ENCODE data around the gene SLC9A7. TPM values are rescaled to one million over a fixed set of nuclear protein-coding genes. Genes with fewer than 3 reads are reported as not detected.

SLC9A7 gene
- total RNA-seq, 1 donor from 2014 or later: 8.2 TPM

GRCh38 chrX:46597771-46598170 lies 161.1 kb downstream of the SLC9A7 start:
- H3K4me3 ChIP-seq (ENCODE audit: low read depth, low read length): no peak overlapping the region
- no peaks in the 10 kb centered on the region for H3K36me3 ChIP-seq (ENCODE audit: control insufficient read depth, insufficient read depth, low read length)
- no peak for TF ChIP-seq CTCF (IDR thresholded peaks at IDR 0.05; ENCODE audit: insufficient read depth, low read length, severe bottlenecking)
- H3K27me3 ChIP-seq (ENCODE audit: control insufficient read depth, insufficient read depth, low read length): no peaks in the 10 kb centered on the region
- FAIRE-seq (no peak), DNase-seq (ENCODE audit: low read depth) (no peak)

- no peak for TF ChIP-seq CTCF (IDR thresholded peaks at IDR 0.05; ENCODE audit: insufficient read depth, low read length, severe bottlenecking)
- no peak for FAIRE-seq
- H3K27me3 ChIP-seq (ENCODE audit: control insufficient read depth, insufficient read depth, low read length): no peaks in the 10 kb centered on the region
- DNase-seq (ENCODE audit: low read depth): no peak
- no peak overlapping the region for H3K4me3 ChIP-seq (ENCODE audit: low read depth, low read length)
- H3K36me3 ChIP-seq (ENCODE audit: control insufficient read depth, insufficient read depth, low read length): no peaks in the 10 kb centered on the region
Measured at GRCh38 chrX:46597208-46597607, 161.7 kb downstream of the SLC9A7 start.

- Histone ChIP-seq H3K36me3 (ENCODE audit: control insufficient read depth, insufficient read depth, low read length) (no peaks in the 10 kb centered on the region), H3K27me3 (ENCODE audit: control insufficient read depth, insufficient read depth, low read length) (no peaks in the 10 kb centered on the region), H3K4me3 (ENCODE audit: low read depth, low read length) (no peak overlapping the region)
- FAIRE-seq: no peak
- DNase-seq (ENCODE audit: low read depth): no peak
- TF ChIP-seq CTCF (IDR thresholded peaks at IDR 0.05; ENCODE audit: insufficient read depth, low read length, severe bottlenecking): no peak
Measured at GRCh38 chrX:46595084-46595483, 163.8 kb downstream of the SLC9A7 start.

- H3K4me3 ChIP-seq (ENCODE audit: low read depth, low read length): no peak overlapping the region
- DNase-seq (ENCODE audit: low read depth) (peak; percentile 71), FAIRE-seq (no peak)
- no peaks in the 10 kb centered on the region for H3K27me3 ChIP-seq (ENCODE audit: control insufficient read depth, insufficient read depth, low read length)
- TF ChIP-seq CTCF (IDR thresholded peaks at IDR 0.05; ENCODE audit: insufficient read depth, low read length, severe bottlenecking): no peak
- no peaks in the 10 kb centered on the region for H3K36me3 ChIP-seq (ENCODE audit: control insufficient read depth, insufficient read depth, low read length)
Measured at GRCh38 chrX:46589977-46590723, 168.8 kb downstream of the SLC9A7 start.

GRCh38 chrX:46588263-46588662 lies 170.7 kb downstream of the SLC9A7 start:
- DNase-seq (ENCODE audit: low read depth): peak; percentile 44
- FAIRE-seq: no peak

More at GRCh38 chrX:46588263-46588662, 170.7 kb downstream of the SLC9A7 start:
- no peak overlapping the region for H3K4me3 ChIP-seq (ENCODE audit: low read depth, low read length)
- TF ChIP-seq CTCF (IDR thresholded peaks at IDR 0.05; ENCODE audit: insufficient read depth, low read length, severe bottlenecking): no peak
- no peaks in the 10 kb centered on the region for H3K36me3 ChIP-seq (ENCODE audit: control insufficient read depth, insufficient read depth, low read length)
- H3K27me3 ChIP-seq (ENCODE audit: control insufficient read depth, insufficient read depth, low read length): no peaks in the 10 kb centered on the region

Measured in bronchial epithelial cell (primary cell).